ENCODE measurements around the gene TCFL5. TPM values are rescaled to one million over a fixed set of nuclear protein-coding genes. Genes with fewer than 3 reads are reported as not detected.
"Not testable (repeated sequence)": the region's sequence is repeated elsewhere in the genome, so short reads cannot be mapped to it uniquely, and the experiment has no call there.

Gene TCFL5
- polyA plus RNA-seq, 2 donors, result 2.8 to 3.5 TPM

DNA sequence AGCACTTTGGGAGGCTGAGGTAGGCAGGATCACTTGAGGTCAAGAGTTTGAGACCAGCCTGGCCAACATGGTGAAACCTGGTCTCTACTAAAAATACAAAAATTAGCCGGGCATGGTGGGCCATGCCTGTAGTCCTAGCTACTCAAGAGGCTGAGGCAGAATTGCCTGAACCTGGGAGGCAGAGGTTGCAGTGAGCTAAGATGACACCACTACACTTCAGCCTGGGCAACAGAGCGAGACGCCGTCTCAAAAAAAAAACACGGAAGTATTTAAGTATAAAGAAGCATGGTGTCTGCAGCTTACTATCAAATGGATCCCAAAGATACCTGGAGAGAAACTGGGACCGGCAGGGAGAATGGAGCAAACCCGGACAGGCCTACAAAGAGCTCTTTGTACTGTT lies 12.7 kb downstream of the TCFL5 start:
- H3K9me3 ChIP-seq (ENCODE audit: control insufficient read depth in 2 of 2, insufficient read depth in 1 of 2, low read depth in 1 of 2, low read length in 1 of 2); H3K27ac ChIP-seq (ENCODE audit: low read depth in 2 of 2, low read length in 1 of 2); H3K27me3 ChIP-seq (ENCODE audit: control insufficient read depth in 1 of 2, insufficient read depth in 2 of 2, low read length in 2 of 2); H3K36me3 ChIP-seq (ENCODE audit: control insufficient read depth in 2 of 2, insufficient read depth in 2 of 2, low read length in 1 of 2); H3K4me1 ChIP-seq (ENCODE audit: control insufficient read depth in 2 of 2, insufficient read depth in 2 of 2, low read length in 1 of 2); H3K4me3 ChIP-seq (ENCODE audit: low read depth in 1 of 2, low read length in 2 of 2): not testable (repeated sequence)
- WGBS, 2 donors, result 92 to 97% methylated on average over 7 of the region's 7 CpGs

DNA sequence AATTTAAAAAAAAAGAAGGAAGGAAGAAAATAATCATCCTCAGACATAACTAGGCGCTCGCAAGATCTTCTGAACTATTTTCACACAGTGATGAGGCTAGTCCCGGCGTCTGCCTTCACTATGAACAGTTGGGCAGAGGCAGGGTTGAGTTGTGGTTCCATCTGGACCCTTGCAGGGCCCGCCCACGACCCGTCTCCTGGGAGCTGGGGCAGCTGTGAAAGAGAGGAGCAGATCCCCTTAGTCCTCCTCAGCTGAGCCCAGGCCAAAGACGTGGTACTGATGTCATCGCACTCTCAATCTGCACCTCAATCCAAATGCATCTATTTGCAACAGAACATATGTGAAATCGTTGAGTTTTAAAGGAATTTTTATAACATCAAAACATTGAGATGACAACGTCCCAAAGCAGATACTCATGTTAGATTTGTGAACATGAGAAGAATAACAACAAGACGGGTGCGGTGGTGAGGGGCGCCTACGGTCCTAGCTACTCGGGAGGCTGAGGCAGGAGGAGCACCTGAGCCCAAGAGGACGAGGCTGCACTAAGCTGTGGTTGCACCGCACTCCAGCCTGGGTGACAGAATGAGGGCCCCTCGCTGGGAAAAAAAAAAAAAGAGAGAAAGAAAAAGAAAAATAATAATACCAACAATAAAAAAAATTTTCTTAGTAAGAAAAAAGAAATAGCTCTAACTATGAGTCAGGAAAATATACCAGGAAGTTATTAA lies 15.3 kb downstream of the TCFL5 start:
- Histone ChIP-seq H3K36me3 (ENCODE audit: control insufficient read depth in 2 of 2, insufficient read depth in 2 of 2, low read length in 1 of 2) (no peaks in the 10 kb centered on the region), H3K4me1 (ENCODE audit: control insufficient read depth in 2 of 2, insufficient read depth in 2 of 2, low read length in 1 of 2) (peaks cover 0 to 5% of the 10 kb centered on the region in 2 donors), H3K27me3 (ENCODE audit: control insufficient read depth in 1 of 2, insufficient read depth in 2 of 2, low read length in 2 of 2) (no peaks in the 10 kb centered on the region), H3K4me3 (ENCODE audit: low read depth in 1 of 2, low read length in 2 of 2) (no peak overlapping the region), H3K9me3 (ENCODE audit: control insufficient read depth in 2 of 2, insufficient read depth in 1 of 2, low read depth in 1 of 2, low read length in 1 of 2) (no peaks in the 10 kb centered on the region), H3K27ac (ENCODE audit: low read depth in 2 of 2, low read length in 1 of 2) (no peak overlapping the region)
- 88 to 89% methylated on average over 19 of the region's 19 CpGs for WGBS, 2 donors

DNA sequence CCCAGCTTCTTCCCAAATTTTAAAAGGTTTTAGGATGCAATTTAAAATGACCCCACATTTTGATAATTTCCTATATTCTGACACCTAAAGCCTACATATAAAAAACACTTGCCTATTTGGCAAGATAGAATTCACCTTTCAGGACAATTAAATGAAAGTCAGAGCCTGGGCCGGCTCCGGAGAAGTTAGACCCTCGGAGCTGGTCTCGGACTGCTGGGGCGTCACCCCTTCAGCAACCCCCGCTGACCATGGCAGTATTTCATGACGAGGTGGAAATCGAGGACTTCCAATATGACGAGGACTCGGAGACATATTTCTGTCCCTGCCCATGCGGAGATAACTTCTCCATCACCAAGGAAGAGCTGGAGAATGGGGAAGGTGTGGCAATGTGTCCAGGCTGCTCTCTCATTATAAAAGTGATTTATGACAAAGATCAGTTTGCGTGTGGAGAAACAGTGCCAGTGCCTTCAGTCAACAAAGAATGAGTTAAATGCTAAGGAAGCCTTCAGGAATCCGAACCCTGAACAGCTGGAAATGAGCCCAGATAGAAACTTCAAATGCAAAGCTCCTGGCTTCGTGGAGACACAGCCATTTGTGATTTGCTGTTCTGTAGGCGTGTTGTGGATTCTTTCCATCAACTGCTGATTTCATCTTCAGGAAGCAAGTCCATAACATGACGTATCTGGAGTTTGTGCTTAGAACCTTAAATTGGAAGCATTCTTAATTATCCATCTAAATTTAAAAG lies 16.0 kb downstream of the TCFL5 start:
- H3K36me3 ChIP-seq (ENCODE audit: control insufficient read depth in 2 of 2, insufficient read depth in 2 of 2, low read length in 1 of 2), result no peaks in the 10 kb centered on the region
- WGBS, 2 donors, result 90 to 91% methylated on average over 16 of the region's 16 CpGs
- H3K27ac ChIP-seq (ENCODE audit: low read depth in 2 of 2, low read length in 1 of 2), result no peak overlapping the region
- no peak overlapping the region for H3K4me3 ChIP-seq (ENCODE audit: low read depth in 1 of 2, low read length in 2 of 2)
- H3K4me1 ChIP-seq (ENCODE audit: control insufficient read depth in 2 of 2, insufficient read depth in 2 of 2, low read length in 1 of 2), result peaks cover 0 to 5% of the 10 kb centered on the region in 2 donors
- H3K9me3 ChIP-seq (ENCODE audit: control insufficient read depth in 2 of 2, insufficient read depth in 1 of 2, low read depth in 1 of 2, low read length in 1 of 2), result no peaks in the 10 kb centered on the region
- no peaks in the 10 kb centered on the region for H3K27me3 ChIP-seq (ENCODE audit: control insufficient read depth in 1 of 2, insufficient read depth in 2 of 2, low read length in 2 of 2)

DNA sequence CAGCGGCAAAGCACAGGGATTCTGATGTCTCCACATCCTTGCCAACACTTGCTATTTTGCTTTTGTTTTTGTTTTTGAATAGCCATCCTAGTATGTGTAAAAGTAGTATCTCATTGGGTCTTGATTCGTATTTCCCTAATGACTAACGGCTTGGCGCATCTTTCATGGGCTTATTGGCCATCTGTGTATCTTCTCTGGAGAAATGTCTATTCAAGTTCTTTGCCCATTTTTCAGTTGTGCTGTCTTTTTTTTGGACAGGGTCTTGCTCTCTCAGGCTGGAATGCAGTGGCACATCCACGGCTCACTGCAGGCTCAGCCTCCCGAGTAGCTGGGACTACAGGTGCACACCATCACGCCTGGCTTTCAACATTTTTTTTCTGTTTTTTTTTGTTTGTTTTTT lies 17.4 kb downstream of the TCFL5 start:
- Histone ChIP-seq H3K27ac (ENCODE audit: low read depth in 2 of 2, low read length in 1 of 2) (no peak overlapping the region), H3K9me3 (ENCODE audit: control insufficient read depth in 2 of 2, insufficient read depth in 1 of 2, low read depth in 1 of 2, low read length in 1 of 2) (no peaks in the 10 kb centered on the region), H3K27me3 (ENCODE audit: control insufficient read depth in 1 of 2, insufficient read depth in 2 of 2, low read length in 2 of 2) (no peaks in the 10 kb centered on the region), H3K4me3 (ENCODE audit: low read depth in 1 of 2, low read length in 2 of 2) (no peak overlapping the region), H3K4me1 (ENCODE audit: control insufficient read depth in 2 of 2, insufficient read depth in 2 of 2, low read length in 1 of 2) (peaks cover 0 to 5% of the 10 kb centered on the region in 2 donors), H3K36me3 (ENCODE audit: control insufficient read depth in 2 of 2, insufficient read depth in 2 of 2, low read length in 1 of 2) (no peaks in the 10 kb centered on the region)
- 95 to 98% methylated on average over 7 of the region's 7 CpGs for WGBS, 2 donors

DNA sequence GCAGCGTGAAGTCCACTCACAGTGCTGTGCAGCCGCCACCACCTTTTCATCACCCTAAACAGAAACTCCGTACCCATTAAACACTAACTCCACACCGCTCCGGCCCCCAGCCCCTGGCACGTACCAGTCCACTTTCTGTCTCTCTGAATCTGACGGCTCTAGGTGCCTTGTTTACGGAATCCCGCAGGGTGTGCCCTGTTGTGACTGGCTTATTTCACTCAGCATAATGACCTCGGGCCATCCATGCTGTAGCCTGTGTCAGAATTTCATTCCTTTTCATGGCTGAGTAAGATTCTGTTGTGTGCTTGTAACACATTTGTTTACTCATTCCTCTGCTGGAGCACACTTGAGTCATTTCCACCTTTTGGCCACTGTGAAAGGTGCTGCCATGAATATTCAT lies 18.0 kb downstream of the TCFL5 start:
- Histone ChIP-seq H3K9me3 (ENCODE audit: control insufficient read depth in 2 of 2, insufficient read depth in 1 of 2, low read depth in 1 of 2, low read length in 1 of 2) (no peaks in the 10 kb centered on the region), H3K4me1 (ENCODE audit: control insufficient read depth in 2 of 2, insufficient read depth in 2 of 2, low read length in 1 of 2) (peaks cover 0 to 5% of the 10 kb centered on the region in 2 donors), H3K27me3 (ENCODE audit: control insufficient read depth in 1 of 2, insufficient read depth in 2 of 2, low read length in 2 of 2) (no peaks in the 10 kb centered on the region), H3K4me3 (ENCODE audit: low read depth in 1 of 2, low read length in 2 of 2) (no peak overlapping the region), H3K36me3 (ENCODE audit: control insufficient read depth in 2 of 2, insufficient read depth in 2 of 2, low read length in 1 of 2) (no peaks in the 10 kb centered on the region), H3K27ac (ENCODE audit: low read depth in 2 of 2, low read length in 1 of 2) (no peak overlapping the region)
- 85 to 88% methylated on average over 10 of the region's 10 CpGs for WGBS, 2 donors

DNA sequence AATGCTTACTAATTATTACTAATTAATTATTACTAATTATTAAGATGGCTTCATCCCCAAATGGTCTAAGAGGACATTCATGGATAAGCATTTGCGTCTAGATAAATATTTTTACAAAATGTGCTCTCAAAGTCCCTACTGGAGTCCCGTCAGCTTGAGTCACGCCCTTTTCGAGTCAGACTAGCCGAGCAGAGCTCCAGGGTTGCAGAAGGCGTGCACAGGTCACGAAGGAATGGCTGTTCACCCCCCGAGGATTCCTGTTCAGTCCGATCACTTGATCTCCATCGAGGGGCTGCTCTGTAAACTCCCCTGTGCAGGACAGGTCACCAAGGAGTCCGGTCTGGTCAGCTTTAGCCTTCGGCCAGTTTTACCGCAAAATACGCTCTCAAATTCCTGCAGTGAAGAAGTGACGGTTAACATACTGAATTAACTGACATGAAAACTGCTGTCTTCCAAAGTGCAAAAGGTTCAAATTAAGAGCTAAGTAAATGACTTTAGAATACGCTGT lies 19.9 kb downstream of the TCFL5 start:
- Histone ChIP-seq H3K9me3 (ENCODE audit: control insufficient read depth in 2 of 2, insufficient read depth in 1 of 2, low read depth in 1 of 2, low read length in 1 of 2) (no peaks in the 10 kb centered on the region), H3K27me3 (ENCODE audit: control insufficient read depth in 1 of 2, insufficient read depth in 2 of 2, low read length in 2 of 2) (no peaks in the 10 kb centered on the region), H3K36me3 (ENCODE audit: control insufficient read depth in 2 of 2, insufficient read depth in 2 of 2, low read length in 1 of 2) (no peaks in the 10 kb centered on the region), H3K4me1 (ENCODE audit: control insufficient read depth in 2 of 2, insufficient read depth in 2 of 2, low read length in 1 of 2) (peaks cover 0 to 3% of the 10 kb centered on the region in 2 donors), H3K27ac (ENCODE audit: low read depth in 2 of 2, low read length in 1 of 2) (no peak overlapping the region), H3K4me3 (ENCODE audit: low read depth in 1 of 2, low read length in 2 of 2) (no peak overlapping the region)
- WGBS, 2 donors, result 81 to 82% methylated on average over 16 of the region's 16 CpGs

DNA sequence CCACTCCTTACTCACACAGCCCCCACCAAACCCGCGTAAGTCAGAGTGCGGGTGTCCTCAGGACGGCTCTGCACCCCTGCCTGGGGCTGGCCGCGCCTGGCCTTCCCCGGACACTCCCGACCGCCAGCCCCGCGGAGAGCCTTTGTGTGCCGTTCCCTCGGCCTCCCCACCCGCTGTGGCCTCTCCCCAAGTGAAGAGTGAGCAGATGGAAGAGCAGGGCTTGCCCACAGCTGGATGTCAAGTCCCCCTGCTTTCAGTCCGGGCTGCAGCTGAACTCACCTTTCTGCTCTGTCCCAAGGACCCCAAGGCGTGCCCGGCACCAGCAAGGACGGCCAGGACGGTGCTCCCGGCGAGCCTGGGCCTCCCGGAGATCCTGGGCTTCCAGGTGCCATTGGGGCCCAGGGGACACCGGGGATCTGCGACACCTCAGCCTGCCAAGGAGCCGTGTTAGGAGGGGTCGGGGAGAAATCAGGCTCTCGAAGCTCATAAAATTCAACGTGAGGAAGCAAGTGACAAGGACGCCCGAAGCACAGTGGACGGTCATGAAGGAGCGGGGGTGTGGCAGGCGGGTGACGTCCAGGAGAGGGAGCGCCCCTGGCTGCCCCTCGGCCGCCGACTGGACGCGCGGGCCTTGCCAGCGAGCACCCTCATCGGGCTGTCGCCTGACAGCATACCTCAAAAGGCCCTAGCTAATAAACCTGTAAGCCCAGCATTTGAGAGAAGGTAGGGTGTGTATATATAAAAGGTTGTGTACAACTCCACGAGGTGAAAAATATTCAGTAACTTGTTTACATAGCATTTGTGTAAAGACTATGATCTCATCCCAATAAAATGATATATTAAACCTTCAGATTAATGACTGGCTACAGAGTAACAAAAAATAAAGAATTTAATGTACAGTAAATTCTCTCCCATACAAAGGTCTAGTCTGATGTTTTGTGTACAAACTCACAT lies 21.1 kb downstream of the TCFL5 start:
- Histone ChIP-seq H3K27ac (ENCODE audit: low read depth in 2 of 2, low read length in 1 of 2) (no peak overlapping the region), H3K4me1 (ENCODE audit: control insufficient read depth in 2 of 2, insufficient read depth in 2 of 2, low read length in 1 of 2) (peaks cover 0 to 3% of the 10 kb centered on the region in 2 donors), H3K36me3 (ENCODE audit: control insufficient read depth in 2 of 2, insufficient read depth in 2 of 2, low read length in 1 of 2) (no peaks in the 10 kb centered on the region), H3K27me3 (ENCODE audit: control insufficient read depth in 1 of 2, insufficient read depth in 2 of 2, low read length in 2 of 2) (no peaks in the 10 kb centered on the region), H3K9me3 (ENCODE audit: control insufficient read depth in 2 of 2, insufficient read depth in 1 of 2, low read depth in 1 of 2, low read length in 1 of 2) (no peaks in the 10 kb centered on the region), H3K4me3 (ENCODE audit: low read depth in 1 of 2, low read length in 2 of 2) (no peak overlapping the region)
- 79 to 80% methylated on average over 45 of the region's 45 CpGs for WGBS, 2 donors

DNA sequence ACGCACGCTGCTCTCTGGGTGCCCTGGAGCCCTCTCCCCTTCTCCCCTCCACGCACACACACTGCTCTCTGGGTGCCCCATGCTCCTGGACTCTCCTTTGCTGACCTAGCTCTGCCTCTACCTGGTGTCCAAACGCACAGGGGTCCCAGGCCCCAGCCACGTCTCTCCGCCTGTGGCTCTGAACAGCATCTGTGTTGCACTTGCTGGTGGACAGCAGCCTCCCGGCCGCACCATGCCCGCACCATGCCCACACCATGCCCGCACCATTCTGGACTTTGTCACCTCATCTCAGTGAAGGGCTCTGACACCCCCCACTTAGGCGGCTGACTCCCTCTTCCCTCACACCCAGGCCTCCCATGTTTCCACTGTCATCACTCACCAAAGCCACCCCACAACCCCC lies 21.8 kb downstream of the TCFL5 start:
- H3K9me3 ChIP-seq (ENCODE audit: control insufficient read depth in 2 of 2, insufficient read depth in 1 of 2, low read depth in 1 of 2, low read length in 1 of 2), result no peaks in the 10 kb centered on the region
- 89 to 95% methylated on average over 11 of the region's 11 CpGs for WGBS, 2 donors
- peaks cover 0 to 3% of the 10 kb centered on the region in 2 donors for H3K4me1 ChIP-seq (ENCODE audit: control insufficient read depth in 2 of 2, insufficient read depth in 2 of 2, low read length in 1 of 2)
- no peak overlapping the region for H3K27ac ChIP-seq (ENCODE audit: low read depth in 2 of 2, low read length in 1 of 2)
- no peaks in the 10 kb centered on the region for H3K36me3 ChIP-seq (ENCODE audit: control insufficient read depth in 2 of 2, insufficient read depth in 2 of 2, low read length in 1 of 2)
- no peaks in the 10 kb centered on the region for H3K27me3 ChIP-seq (ENCODE audit: control insufficient read depth in 1 of 2, insufficient read depth in 2 of 2, low read length in 2 of 2)
- H3K4me3 ChIP-seq (ENCODE audit: low read depth in 1 of 2, low read length in 2 of 2), result no peak overlapping the region

DNA sequence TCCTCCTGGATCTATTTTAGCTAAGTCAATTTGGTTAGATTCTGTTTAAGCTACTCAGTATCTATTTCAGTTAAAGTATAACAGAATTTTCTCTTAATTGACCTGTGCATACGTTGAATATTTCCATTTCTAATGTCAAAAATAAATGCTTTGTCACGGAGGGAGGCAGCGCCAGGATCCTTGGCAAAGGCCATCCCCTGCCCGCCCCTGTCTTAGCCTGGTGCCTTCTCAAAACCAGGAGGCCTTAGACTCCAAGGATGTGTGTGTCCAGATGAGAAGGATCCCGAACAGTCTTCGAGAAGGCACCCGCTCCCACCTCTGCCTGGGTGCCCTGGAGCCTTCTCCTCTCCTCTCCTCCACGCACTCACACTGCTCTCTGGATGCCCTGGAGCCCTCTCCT lies 22.4 kb downstream of the TCFL5 start:
- no peak overlapping the region for H3K4me3 ChIP-seq (ENCODE audit: low read depth in 1 of 2, low read length in 2 of 2)
- peaks cover 0 to 3% of the 10 kb centered on the region in 2 donors for H3K4me1 ChIP-seq (ENCODE audit: control insufficient read depth in 2 of 2, insufficient read depth in 2 of 2, low read length in 1 of 2)
- H3K36me3 ChIP-seq (ENCODE audit: control insufficient read depth in 2 of 2, insufficient read depth in 2 of 2, low read length in 1 of 2), result no peaks in the 10 kb centered on the region
- no peaks in the 10 kb centered on the region for H3K9me3 ChIP-seq (ENCODE audit: control insufficient read depth in 2 of 2, insufficient read depth in 1 of 2, low read depth in 1 of 2, low read length in 1 of 2)
- no peaks in the 10 kb centered on the region for H3K27me3 ChIP-seq (ENCODE audit: control insufficient read depth in 1 of 2, insufficient read depth in 2 of 2, low read length in 2 of 2)
- 88 to 89% methylated on average over 8 of the region's 8 CpGs for WGBS, 2 donors
- H3K27ac ChIP-seq (ENCODE audit: low read depth in 2 of 2, low read length in 1 of 2), result no peak overlapping the region
